Measurements from ENCODE around the gene LATS2. TPM values are rescaled to one million over a fixed set of nuclear protein-coding genes. Genes with fewer than 3 reads are reported as not detected.
A peak's percentile ranks its signal among the peaks of the same experiment; 100 is the strongest.
"Not testable (repeated sequence)": the region's sequence is repeated elsewhere in the genome, so short reads cannot be mapped to it uniquely, and the experiment has no call there.

The LATS2 gene
- total RNA-seq, 1 donor from 2014 or later: 25.8 TPM

DNA sequence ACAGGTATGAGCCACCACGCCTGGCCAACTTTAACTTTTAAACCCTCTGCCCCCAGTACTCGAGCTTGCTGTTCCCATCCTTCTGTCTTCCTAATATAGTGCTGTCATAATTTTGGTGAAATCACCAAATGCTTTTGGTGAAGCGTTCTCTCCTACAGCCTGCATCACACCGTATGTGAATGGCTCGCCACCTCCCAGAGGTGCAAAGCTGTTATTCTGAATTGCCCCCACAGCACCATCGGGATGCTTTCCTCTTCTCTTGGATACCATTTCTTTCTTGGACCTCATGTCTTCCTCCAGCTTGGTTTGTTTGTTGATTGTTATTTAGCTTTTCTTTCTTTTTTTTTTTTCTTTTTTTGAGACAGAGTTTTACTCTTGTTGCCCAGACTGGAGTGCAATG lies 105.9 kb downstream of the LATS2 start:
- no peak for DNase-seq (ENCODE audit: extremely low spot score in 2 of 2)
- TF ChIP-seq, protein P1, sequence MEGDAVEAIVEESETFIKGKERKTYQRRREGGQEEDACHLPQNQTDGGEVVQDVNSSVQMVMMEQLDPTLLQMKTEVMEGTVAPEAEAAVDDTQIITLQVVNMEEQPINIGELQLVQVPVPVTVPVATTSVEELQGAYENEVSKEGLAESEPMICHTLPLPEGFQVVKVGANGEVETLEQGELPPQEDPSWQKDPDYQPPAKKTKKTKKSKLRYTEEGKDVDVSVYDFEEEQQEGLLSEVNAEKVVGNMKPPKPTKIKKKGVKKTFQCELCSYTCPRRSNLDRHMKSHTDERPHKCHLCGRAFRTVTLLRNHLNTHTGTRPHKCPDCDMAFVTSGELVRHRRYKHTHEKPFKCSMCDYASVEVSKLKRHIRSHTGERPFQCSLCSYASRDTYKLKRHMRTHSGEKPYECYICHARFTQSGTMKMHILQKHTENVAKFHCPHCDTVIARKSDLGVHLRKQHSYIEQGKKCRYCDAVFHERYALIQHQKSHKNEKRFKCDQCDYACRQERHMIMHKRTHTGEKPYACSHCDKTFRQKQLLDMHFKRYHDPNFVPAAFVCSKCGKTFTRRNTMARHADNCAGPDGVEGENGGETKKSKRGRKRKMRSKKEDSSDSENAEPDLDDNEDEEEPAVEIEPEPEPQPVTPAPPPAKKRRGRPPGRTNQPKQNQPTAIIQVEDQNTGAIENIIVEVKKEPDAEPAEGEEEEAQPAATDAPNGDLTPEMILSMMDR (IDR thresholded peaks at IDR 0.05): no peak
- TF ChIP-seq POLR2A (IDR thresholded peaks at IDR 0.05): no peak
- no peak for TF ChIP-seq POLR2AphosphoS5 (IDR thresholded peaks at IDR 0.05; ENCODE audit: insufficient read depth in 1 of 2, low read depth in 1 of 2)
- intact Hi-C loops (cut with DNase I): no loop called here
- Histone ChIP-seq H3K9me3 (no peaks in the 10 kb centered on the region), H3K27me3 (no peaks in the 10 kb centered on the region), H3K4me1 (no peaks in the 10 kb centered on the region), H3K27ac (no peak overlapping the region), H3K4me3 (no peak overlapping the region), H3K36me3 (no peaks in the 10 kb centered on the region)

DNA sequence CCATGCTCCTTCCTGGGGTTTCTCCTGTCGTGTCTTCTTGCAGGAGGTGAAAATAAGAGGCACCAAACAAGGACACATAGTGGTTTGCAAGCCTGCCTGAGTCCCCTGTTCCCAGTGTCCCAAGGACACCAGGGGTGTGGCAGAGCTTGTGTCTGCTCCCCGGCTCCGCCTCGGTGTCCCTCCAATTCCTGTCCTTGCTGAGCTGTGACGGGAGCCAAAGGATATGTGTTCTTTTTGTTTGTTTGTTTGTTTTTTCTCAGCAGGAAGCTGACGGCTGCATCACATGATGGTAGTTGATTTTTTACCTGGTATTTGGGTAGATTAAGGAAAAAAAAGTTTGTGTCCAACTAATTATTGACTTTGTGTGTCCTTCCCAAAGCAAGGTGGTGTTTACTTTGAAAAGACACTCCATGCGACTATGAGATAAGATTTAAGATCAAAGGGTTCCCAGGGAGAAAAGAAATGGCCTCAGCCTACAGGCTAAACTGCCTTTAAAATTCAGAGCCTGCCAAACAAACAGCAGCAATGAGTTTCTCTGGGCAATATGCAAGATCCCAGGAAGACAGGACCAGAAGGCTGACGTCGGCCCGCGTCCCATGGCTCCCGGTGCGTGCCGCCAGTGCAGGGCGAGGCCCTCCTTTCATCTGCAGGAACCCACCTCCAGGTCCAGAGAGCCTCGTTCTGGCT lies 108.0 kb downstream of the LATS2 start:
- Histone ChIP-seq H3K4me3 (no peak overlapping the region), H3K27me3 (no peaks in the 10 kb centered on the region), H3K4me1 (no peaks in the 10 kb centered on the region), H3K9me3 (no peaks in the 10 kb centered on the region), H3K36me3 (no peaks in the 10 kb centered on the region), H3K27ac (no peak overlapping the region)
- DNase-seq (ENCODE audit: extremely low spot score in 2 of 2): no peak
- TF ChIP-seq, protein P1 (IDR thresholded peaks at IDR 0.05): no peak
- TF ChIP-seq POLR2A (IDR thresholded peaks at IDR 0.05): no peak
- no peak for TF ChIP-seq POLR2AphosphoS5 (IDR thresholded peaks at IDR 0.05; ENCODE audit: insufficient read depth in 1 of 2, low read depth in 1 of 2)
- intact Hi-C loops (cut with DNase I): no loop called here

DNA sequence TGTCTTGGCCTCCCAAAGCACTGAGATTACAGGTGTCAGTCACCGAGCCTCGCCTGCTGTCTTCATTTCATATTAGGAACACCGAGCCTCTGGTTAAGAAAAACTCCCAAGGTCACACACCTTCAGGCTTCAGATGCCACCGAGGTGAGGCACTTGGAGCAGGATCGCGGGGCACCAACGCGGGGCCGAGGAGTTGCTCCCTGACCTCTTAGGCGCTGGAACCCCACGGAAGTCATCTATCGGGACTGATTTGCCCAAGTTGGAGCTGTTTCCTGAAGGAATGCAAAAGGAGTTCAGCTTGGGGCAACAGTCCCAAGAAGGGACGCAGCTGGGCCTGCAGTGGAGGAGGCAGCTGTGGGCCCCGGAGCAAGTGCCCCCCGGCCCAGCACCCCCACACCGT lies 108.5 kb downstream of the LATS2 start:
- DNase-seq (ENCODE audit: extremely low spot score in 2 of 2): no peak
- intact Hi-C loops (cut with DNase I): no loop called here
- no peak for TF ChIP-seq POLR2A (IDR thresholded peaks at IDR 0.05)
- no peak for TF ChIP-seq POLR2AphosphoS5 (IDR thresholded peaks at IDR 0.05; ENCODE audit: insufficient read depth in 1 of 2, low read depth in 1 of 2)
- TF ChIP-seq, protein P1 (IDR thresholded peaks at IDR 0.05): no peak
- Histone ChIP-seq H3K4me1 (no peaks in the 10 kb centered on the region), H3K36me3 (no peaks in the 10 kb centered on the region), H3K27ac (no peak overlapping the region), H3K27me3 (no peaks in the 10 kb centered on the region), H3K4me3 (no peak overlapping the region), H3K9me3 (no peaks in the 10 kb centered on the region)

DNA sequence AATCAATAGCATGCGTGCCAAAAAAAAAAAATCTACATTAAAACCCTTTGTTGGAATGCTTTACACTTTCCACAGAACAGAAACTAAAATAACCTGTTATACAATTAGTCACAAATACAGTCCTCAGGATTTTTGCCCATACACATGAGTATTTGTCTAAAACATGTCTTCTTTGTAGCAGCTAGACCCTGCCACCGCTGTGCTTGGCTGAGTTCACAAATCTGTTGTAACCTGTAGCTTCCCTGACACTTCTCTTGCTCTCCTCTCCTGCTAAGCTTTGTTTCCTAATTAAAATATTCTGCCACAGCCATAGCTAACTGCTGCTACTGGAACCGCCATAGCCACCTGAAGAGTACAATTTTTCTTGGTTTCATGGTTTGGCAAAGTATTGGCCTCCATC lies 113.4 kb downstream of the LATS2 start:
- H3K4me3 ChIP-seq; H3K4me1 ChIP-seq; H3K27ac ChIP-seq; H3K9me3 ChIP-seq; H3K27me3 ChIP-seq; H3K36me3 ChIP-seq; DNase-seq (ENCODE audit: extremely low spot score in 2 of 2): not testable (repeated sequence)
- intact Hi-C loops (cut with DNase I): loop anchor here (10.0 kb wide), 1 partner anchor 127 kb away; no protein-coding TSS in a partner anchor

DNA sequence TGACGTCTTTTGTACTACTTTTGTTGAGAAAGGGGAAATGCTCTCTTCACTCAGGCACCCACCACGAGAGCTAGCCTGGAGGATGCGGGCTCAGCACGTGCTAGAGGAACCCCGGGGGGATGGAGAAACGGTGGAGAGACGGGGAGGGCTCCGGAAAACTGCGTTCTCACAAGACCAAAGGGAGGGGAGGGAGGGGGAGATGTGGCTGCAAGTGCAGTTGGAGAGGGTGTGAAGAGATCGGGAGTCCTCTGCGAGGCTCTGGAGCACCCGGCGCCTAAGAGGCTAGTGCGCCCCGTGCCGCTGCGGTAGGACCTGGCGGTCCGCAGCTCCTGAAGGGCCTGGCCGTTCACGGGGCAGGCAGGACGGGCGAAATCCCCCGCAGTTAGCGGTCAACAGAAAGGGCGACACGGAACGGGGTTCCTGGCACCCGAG lies 115.4 kb downstream of the LATS2 start:
- intact Hi-C loops (cut with DNase I): loop anchor here (2.0 to 10.0 kb wide), 2 partner anchors 129 to 531 kb away; no protein-coding TSS in a partner anchor
- Histone ChIP-seq H3K4me1 (peaks cover 6% of the 10 kb centered on the region), H3K4me3 (peak overlapping the region; percentile 5), H3K9me3 (no peaks in the 10 kb centered on the region), H3K27ac (no peak overlapping the region), H3K36me3 (no peaks in the 10 kb centered on the region), H3K27me3 (no peaks in the 10 kb centered on the region)
- DNase-seq (ENCODE audit: extremely low spot score in 2 of 2): no peak
- TF ChIP-seq POLR2A (IDR thresholded peaks at IDR 0.05) (no peak), POLR2AphosphoS5 (IDR thresholded peaks at IDR 0.05; ENCODE audit: insufficient read depth in 1 of 2, low read depth in 1 of 2) (no peak)
- TF ChIP-seq, protein P1 (IDR thresholded peaks at IDR 0.05): no peak
